Measurements from ENCODE around the gene NKX1-1.
"Not testable (repeated sequence)": the region's sequence is repeated elsewhere in the genome, so short reads cannot be mapped to it uniquely, and the experiment has no call there.

NKX1-1 gene

GRCh38 chr4:1406394-1406980 is at the start of gene NKX1-1:
Gene NKX1-1, minus strand, starts transcription at chr4:1406442. Its CDS starts 0 bp downstream, at chr4:1406442.
- no peak within 1 kb of the TSS for H3K4me3 ChIP-seq (ENCODE audit: low read depth, low read length)

DNA sequence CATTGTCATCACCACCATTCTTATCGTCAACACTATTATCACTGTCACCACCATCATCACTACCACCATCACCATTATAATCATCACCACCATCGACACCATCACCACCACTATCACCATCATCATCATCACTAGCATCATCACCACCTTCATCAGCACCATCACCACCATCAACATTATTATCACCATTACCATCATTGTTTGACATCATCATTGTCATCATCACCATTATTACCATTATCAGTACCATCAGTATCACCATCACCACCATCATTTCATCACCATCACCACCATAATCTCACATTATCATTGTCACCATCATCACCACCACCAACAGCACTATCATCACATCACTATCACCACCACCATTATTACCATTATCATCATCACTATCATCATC is 47.5 kb upstream of the NKX1-1 start:
- H3K4me3 ChIP-seq (ENCODE audit: low read depth, low read length) = no peak overlapping the region

DNA sequence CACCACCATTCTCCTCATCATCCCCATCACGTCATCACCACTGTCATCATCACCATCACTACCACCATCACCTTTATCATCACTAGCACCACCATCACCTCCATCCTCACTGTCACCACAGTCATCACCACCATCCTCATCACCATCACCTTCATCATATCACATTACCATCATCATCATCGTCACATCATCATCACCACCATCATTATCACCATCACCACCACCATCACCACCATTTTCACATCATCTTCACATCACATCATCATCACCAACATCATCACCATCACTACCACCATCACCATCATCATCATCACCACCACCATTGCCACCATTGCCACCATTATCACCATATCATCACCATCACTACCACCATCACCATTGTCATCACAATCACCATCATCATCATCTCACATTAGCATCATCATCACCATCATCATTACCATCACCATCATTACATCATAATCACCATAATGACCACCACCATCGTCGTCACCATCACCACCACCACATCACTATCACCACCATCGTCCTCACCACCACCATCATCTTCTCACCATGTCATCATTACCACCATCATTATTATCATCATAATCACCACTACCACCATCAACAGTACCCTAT is 46.3 kb upstream of the NKX1-1 start:
- no peak overlapping the region for H3K4me3 ChIP-seq (ENCODE audit: low read depth, low read length)

GRCh38 chr4:1451752-1452122 is 45.5 kb upstream of the NKX1-1 start:
- no peak overlapping the region for H3K4me3 ChIP-seq (ENCODE audit: low read depth, low read length)

DNA sequence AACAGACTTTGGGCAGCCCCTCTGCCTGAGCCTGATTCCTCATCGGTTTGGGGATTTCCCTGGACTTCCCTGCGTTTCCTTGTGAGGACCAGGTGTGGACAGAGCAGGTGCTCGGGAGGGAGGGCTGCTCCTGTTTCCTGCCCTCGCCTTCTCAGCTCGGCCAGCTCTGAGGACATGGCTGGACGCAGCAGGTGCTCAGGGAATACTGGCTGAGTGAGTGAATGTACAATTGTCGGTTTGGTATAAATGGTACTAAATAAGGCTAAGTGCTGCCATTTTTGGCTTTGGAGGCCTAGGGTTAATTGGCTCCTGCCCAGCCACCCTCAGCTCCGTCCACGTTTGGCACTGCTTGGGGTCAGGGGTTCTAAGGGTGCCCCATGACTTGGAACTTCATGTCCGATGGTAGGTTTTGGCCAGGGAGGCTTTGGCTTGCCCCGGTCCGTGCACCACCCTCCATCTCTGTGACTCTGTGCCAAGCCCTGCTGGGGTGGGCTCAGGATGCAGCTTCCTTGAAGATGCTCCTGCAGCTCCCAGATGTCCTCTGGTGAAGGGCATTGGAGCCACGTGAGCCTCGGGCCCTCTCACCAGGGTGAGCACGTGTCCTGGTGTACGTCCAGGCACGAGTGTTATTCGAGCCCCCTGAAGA is 45.0 kb upstream of the NKX1-1 start:
- no peak overlapping the region for H3K4me3 ChIP-seq (ENCODE audit: low read depth, low read length)

DNA sequence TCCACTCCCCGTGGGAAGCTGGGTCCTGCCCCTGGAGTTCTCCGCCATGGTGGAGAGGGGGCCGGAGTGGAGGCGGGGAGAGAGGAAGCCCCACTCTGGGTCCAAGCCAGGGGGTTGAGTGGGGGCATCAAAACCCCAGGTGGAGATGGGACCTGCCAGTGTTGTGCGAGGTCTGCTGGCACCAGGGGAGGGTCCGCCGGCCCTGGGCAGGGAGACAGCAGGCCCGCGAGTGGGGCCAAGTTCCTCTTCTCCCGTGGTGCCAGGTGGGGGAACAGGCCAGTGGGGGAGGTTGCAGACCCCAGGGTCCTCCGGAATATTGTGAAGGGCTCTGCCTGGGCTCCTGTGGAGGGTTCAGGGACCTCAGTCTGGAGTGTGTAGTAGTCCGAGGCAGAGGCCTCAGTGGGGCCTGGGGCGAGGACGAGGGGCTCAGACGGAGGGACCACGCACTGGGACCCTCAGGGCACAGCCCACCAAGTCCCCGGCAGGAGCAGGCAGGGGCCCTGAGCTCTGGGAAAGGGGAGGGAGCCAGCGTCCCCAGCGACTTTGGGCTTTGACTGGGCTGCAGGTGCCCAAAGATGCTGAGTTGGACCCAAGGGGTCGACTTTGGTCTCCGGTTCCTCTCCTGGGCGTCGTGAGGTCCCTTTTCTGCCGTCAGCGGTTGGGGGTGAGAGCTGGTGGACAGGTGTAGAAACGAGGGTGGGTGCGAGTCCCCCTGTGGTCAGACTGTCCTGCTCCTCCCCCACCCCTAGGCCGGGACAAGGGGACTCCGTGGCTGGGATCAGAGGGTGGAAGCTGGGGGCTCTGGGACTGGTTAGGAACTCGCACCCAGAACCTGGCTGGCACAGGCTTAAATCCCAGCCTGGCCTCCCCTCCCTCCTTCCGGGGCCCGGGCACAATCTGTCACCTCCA is 43.8 kb upstream of the NKX1-1 start:
- H3K4me3 ChIP-seq (ENCODE audit: low read depth, low read length) = no peak overlapping the region

DNA sequence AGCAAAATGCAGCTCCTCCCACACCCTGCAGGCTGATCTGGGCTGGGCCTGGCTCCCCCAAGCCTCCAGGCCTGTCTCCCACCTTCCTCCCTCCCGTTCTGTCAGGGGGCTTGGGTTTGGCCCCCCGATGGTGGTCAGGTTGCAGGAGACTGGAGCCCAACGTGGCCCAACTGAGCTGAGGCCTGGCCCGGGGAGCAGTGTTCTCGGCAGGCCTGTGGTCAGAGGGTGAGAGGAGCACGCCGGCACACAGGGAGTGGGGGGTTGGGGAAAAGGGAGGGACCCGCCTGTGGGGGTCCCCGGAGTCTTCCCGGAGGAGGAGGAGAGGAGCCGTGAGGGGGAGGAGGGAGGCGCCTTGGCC is 43.2 kb upstream of the NKX1-1 start:
- H3K4me3 ChIP-seq (ENCODE audit: low read depth, low read length) = no peak overlapping the region

- H3K4me3 ChIP-seq (ENCODE audit: low read depth, low read length) = no peak overlapping the region
These were observed 42.6 kb upstream of the NKX1-1 start for GRCh38 chr4:1448589-1449420.

- H3K4me3 ChIP-seq (ENCODE audit: low read depth, low read length) = no peak overlapping the region
These were observed 41.7 kb upstream of the NKX1-1 start for GRCh38 chr4:1447676-1448588.

DNA sequence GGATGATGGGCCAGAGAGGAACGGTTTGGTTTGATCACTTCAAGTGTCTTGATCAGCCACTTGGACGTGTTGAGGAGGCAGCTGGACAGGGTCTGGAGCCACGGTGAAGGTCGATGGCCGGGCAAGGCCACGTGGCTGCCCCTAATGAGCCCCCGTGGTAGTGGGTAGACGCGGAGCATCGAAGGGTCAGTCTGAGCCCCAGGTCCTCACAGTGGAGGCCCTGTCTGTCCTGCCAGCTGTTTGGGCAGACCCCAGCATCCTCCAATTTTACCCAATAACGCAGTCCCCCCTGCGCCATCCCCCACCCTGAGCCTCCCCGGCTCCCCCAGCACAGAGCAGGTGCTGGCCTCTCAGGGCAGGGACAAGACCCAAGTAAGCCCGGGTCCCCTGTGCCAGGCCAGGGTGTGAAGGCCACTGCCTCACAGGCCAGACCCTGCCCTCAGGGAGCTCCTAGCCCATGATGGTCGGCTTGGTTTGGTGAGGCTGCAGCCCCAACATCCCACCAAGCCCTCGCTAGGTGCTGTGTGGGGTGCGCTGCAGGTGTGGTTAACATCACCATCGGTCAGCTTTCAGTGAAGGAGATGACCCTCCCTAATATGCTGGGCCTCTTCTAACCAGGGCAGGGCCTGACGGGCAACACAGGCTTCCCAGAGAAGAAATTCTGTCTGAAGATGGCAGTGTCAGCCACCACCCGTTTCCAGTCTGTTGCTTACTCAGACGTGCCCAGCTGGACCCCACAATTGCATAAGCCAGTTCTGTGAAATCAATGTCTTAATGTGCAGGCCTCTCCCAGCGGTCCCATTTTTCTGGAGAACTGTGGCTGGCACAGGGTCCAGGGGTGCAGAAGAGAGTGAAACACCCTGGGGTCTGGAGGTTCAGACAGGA is 40.5 kb upstream of the NKX1-1 start:
- no peak overlapping the region for H3K4me3 ChIP-seq (ENCODE audit: low read depth, low read length)

DNA sequence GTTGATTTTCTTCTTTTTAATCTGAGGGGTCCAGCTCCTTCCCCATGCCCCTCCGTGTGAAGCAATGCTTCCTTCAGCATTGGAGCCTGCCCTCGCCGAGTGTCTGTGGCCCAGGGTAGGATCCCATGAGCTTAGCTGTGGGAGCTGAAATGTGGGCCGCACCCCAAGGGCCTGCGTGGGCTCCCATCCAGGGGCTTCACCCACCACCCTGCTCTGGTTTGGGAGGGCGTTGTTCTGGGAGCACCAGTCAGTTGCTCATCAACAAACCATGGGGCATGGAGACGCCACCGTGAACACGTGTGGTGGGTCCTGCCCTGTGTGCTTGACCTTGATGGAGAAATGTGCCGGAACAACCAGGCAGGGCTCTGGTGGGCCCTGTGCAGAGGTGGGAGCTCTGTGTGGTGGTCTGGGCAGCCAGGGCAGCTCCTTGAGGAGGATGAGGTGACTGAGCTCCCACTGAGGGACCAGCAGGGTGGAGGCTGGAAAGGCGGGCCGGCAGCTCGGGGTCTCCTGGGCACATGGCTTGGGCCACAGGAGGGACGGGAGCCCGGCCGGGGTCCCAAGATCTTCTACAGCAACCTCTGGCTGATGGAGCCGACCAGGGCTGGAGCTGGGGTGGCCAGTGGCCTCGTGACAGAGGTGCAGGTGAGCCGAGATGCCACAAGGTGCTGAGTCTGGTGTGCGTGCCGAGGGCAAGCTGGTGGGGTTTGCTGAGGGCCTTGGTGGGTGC is 39.6 kb upstream of the NKX1-1 start:
- no peak overlapping the region for H3K4me3 ChIP-seq (ENCODE audit: low read depth, low read length)

DNA sequence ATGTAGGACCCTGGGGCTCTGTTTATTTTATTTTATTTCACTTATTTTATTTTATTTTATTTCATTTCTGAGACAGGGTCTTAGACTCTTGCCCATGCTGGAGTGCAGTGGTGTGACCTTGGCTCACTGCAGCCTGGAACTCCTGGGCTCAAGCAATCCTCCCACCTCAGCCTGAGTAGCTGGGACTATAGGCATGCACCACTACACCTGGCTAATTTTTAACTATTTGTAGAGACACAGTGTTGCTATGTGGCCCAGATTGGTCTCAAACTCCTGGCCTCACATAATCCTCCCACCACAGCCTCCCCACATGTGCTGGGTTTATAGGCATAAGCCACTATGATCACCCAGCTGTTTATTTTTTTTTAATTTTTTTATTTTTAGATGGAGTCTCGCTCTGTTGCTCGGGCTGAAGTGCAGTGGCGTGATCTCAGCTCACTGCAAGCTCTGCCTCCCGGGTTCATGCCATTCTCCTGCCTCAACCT is 37.5 kb upstream of the NKX1-1 start:
- not testable (repeated sequence) for H3K4me3 ChIP-seq (ENCODE audit: low read depth, low read length)

GRCh38 chr4:1427010-1427409 is 20.8 kb upstream of the NKX1-1 start:
- H3K4me3 ChIP-seq (ENCODE audit: low read depth, low read length) = no peak overlapping the region

- no peak overlapping the region for H3K4me3 ChIP-seq (ENCODE audit: low read depth, low read length)
These were observed 15.4 kb upstream of the NKX1-1 start for GRCh38 chr4:1421657-1422056.

DNA sequence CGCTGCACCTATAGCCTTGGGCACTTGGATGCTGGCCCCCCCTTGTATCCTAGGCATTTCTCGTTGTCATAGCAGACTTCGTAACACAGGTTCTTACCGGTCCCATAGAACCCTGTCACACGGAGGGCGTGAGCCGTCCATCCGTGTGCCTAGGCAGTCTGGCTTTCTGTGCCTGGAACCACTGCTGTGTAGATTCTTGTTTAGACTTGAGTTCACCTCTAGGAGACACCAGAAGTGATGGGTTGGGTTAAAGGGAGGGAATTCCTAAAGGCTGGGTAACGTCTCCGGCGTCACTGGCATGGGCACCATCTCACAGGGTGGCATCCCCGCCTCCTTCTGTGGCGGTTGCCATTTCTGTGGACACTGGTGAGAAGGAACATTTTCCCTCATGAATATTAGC is 13.5 kb upstream of the NKX1-1 start:
- H3K4me3 ChIP-seq (ENCODE audit: low read depth, low read length) = no peak overlapping the region

- H3K4me3 ChIP-seq (ENCODE audit: low read depth, low read length) = no peak overlapping the region
These were observed 12.4 kb upstream of the NKX1-1 start for GRCh38 chr4:1418494-1419285.

All from iPS-11a (cell line).